Umbilical cord (tissue), 2 donors: ENCODE data around the gene CCDC91. TPM values are rescaled to one million over a fixed set of nuclear protein-coding genes. Genes with fewer than 3 reads are reported as not detected.
"Not testable (repeated sequence)": the region's sequence is repeated elsewhere in the genome, so short reads cannot be mapped to it uniquely, and the experiment has no call there.

Experiments
- DNase-seq: peaks from one replicate; pipeline ENCODE4 v3.0.0-alpha.2; 2015; ENCODE audit warnings: low spot score
- total RNA-seq: library from RNA; depleted of rRNA; stranded (reverse); fragments of >200 nt; gene quantifications from one replicate; pipeline ENCODE4 v1.2.3, GENCODE V29; 2014; ENCODE audit warnings: low replicate concordance; ENCODE audit not compliant: insufficient read depth

CCDC91 gene
- total RNA-seq, 1 donor from 2014 or later = 52.2 TPM

DNA sequence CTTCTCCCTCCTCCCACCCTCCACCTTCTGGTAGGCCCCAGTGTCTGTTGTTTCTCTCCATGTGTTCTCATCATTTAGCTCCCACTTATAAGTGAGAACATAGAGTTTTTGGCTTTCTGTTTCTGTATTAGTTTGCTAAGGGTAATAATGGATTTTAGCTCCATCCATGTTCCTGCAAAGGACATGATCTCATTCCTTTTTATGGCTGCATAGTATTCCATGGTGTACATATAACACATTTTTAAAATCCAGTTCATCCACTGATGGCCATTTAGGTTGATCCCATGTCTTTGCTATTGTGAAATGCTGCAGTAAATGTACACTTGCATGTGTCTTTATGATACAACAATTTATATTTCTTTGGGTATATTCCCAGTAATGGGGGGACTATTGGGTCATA is 96.1 kb downstream of the CCDC91 start:
- no peak for DNase-seq

- no peak for DNase-seq
These were observed 100.0 kb downstream of the CCDC91 start for GRCh38 chr12:28290262-28290661.

DNA sequence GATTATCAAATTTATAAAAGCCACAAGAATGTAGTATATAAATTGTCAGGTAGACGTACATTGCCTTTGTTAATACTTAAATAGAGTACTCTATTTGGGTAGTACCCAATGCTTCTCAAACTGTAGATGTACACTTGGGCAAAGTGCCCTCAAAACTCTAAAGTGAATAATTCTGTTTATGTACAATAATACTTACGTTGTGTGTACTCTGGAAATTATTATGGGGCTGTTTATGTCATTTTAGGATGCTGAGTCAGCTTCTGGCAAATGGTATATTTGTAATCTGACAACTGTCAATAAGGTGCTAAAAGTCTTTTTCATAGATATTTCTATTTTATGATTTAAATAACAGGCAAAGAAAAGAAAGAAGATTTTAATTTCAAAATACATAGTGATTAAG is 102.4 kb downstream of the CCDC91 start:
- no peak for DNase-seq

GRCh38 chr12:28294300-28294699 is 104.0 kb downstream of the CCDC91 start:
- no peak for DNase-seq

GRCh38 chr12:28296287-28296686 is 106.0 kb downstream of the CCDC91 start:
- no peak for DNase-seq

- no peak for DNase-seq
These were observed 112.9 kb downstream of the CCDC91 start for GRCh38 chr12:28303192-28303591.

DNA sequence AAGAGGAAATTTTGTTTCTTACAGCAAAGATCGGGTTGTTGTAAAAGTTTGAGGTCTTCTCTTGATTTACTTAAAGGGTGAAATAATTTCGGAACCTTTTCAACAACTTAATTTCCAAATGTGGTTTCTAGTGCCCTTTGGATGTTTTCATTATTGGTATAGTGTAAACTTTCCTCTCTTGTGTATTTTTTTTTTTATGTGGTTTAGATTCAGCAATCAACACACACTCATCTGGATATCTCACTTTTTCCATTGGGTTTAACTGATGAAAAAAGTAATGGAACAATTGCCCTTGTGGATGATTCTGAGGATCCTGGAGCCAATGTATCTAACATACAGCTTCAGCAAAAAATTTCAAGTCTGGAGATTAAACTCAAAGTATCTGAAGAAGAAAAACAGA is 116.3 kb downstream of the CCDC91 start:
- no peak for DNase-seq

DNA sequence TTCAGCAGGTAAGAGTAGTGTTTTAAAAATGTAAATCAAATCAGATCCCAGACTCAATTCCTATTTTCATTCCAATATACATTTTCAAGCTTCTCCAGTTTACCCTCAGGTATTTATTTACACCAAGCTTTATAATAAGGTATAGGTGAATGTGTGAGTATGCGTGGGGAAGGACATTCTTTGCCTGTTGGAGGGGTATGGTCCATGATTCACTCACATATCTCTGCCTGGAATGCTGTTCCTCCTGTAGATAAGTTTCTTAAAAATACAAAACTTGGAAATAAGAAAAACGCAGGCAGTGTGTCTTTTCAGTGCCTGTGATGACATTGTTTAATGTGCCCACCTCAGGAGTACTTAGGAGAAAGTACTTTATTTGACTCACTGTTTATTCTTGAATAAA is 118.6 kb downstream of the CCDC91 start:
- no peak for DNase-seq

- peak; percentile 9 for DNase-seq
These were observed 123.4 kb downstream of the CCDC91 start for GRCh38 chr12:28313631-28314030.

GRCh38 chr12:28316049-28316448 is 125.8 kb downstream of the CCDC91 start:
- no peak for DNase-seq

- DNase-seq = no peak
These were observed 128.0 kb downstream of the CCDC91 start for GRCh38 chr12:28318273-28318672.

DNA sequence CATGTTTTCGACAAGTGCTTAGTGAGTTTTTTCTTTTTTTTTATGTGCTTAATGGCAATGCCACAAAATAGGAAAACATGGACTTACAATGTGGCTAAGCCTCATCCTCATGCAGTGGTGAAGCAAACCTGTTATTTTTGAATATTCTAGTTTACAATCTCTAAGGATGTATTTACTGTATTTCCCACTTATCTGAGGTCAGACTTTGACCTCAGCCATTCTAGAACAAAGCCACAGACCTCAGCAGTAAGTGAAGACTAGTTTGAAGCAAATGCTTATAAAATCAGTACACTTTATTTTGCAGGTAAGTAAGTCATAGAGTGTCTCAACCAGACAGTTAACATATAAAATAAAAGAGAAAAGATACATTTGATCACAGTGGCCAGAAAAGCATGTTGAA is 130.1 kb downstream of the CCDC91 start:
- no peak for DNase-seq

GRCh38 chr12:28327722-28328121 is 137.5 kb downstream of the CCDC91 start:
- no peak for DNase-seq

DNA sequence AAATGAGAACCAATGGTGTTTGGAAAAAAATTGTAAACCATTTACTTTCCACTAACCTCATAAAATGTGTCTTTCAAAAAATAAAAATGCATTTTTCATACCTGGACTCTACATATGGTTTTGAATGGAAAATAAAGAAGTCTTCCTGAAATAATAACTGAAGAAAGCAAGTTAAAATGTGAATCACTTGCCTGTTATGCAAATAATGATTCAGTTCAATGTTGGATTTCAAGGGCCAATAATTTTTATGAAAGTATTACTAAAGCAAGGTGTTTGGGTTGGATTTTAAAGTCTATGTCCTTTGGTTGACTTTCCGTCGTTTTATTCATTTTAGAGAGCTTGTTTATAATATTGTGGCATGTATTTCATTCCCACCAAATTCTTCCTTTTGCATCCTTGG is 138.7 kb downstream of the CCDC91 start:
- no peak for DNase-seq

- not testable (repeated sequence) for DNase-seq
These were observed 139.5 kb downstream of the CCDC91 start for GRCh38 chr12:28329727-28330126.

DNA sequence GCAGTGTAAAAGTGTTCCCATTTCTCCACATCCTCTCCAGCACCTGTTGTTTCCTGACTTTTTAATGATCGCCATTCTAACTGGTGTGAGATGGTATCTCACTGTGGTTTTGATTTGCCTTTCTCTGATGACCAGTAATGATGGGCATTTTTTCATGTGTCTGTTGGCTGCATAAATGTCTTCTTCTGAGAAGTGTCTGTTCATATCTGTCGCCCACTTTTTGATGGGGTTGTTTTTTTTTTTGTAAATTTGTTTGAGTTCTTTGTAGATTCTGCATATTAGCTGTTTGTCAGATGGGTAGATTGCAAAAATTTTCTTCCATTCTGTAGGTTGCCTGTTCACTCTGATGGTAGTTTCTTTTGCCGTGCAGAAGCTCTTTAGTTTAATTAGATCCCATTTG is 140.0 kb downstream of the CCDC91 start:
- not testable (repeated sequence) for DNase-seq

- peak; percentile 54 for DNase-seq
These were observed 140.9 kb downstream of the CCDC91 start for GRCh38 chr12:28331130-28331529.

GRCh38 chr12:28340261-28341045 is 150.2 kb downstream of the CCDC91 start:
- no peak for DNase-seq

GRCh38 chr12:28343713-28344112 is 153.5 kb downstream of the CCDC91 start:
- DNase-seq = no peak

DNA sequence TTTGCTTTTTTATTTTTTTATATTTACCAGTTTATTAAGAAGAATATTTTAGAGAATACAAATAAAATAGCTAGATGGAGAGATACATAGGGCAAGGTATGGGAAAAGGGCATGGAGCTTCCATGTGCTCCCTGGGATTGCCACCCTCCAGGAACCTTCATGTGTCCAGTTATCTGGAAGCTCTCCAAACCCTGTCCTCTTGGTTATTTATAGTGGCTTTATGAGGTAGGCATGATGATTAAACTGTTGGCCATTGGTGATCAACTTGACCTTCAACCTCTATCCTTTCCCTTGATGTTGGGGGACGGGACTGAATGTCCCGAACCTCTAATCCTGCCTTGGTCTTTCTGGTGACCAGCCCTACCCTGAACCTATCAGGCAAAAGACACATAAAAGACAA is 156.3 kb downstream of the CCDC91 start:
- DNase-seq = no peak

DNA sequence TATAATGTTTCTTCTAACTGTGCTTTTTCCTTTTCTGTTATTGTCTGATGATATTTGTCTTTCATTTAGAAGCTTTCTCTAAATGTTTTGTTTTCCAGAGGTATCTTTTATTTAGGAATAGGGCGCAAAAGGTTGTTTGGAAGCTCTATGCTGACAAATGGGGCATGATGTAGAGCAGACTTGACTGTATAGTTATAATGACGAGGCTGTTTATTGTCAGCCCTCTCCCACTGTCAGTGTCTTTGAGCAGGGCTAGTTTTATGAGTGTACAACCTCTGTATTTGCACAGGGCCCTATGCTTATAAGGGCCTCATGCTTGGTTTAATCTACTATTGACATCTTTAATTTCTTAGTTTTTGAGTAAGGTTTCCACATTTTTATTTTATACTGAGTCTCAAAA is 158.9 kb downstream of the CCDC91 start:
- no peak for DNase-seq

DNA sequence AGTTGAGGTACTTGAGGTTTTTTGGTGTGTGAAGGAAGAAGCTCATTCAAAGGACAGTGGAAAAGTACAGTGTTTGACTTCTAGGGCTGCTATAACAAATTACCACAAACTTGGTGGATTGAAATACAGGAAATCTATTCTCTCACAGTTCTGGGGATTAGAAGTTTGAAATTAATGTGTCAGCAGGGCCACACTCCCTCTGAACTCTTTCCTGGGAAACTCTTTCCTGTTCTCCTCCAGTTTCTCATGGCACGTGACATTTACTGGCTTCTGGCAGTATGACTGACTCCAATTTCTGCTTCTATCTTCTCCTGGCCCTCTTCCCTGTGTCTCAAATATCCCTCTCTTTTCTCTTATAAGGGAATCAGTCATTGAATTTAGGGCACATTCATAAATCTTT is 160.2 kb downstream of the CCDC91 start:
- DNase-seq = no peak

- DNase-seq = no peak
These were observed 161.2 kb downstream of the CCDC91 start for GRCh38 chr12:28351414-28351813.

DNA sequence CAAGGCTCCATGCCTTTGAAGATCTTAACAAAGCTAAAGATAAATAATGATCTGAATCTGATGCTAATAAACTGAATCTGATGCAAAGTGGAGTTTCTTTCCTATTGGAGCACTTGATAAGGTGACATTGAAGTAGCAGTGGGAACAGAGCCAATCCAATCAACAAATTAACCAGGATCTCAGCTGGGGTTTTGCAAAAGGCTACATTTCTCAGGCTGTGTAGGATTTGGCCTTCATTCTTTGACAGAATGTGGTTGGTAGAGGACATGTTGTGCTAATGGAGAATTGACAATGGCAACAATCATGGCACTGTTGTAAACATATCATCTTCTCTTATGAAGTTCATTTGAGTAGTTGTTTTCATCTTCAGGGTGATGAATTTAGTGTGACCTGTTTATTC is 164.9 kb downstream of the CCDC91 start:
- no peak for DNase-seq
